ENCODE results near the gene RAB8A.
"Not testable (repeated sequence)": the region's sequence is repeated elsewhere in the genome, so short reads cannot be mapped to it uniquely, and the experiment has no call there.

RAB8A gene

DNA sequence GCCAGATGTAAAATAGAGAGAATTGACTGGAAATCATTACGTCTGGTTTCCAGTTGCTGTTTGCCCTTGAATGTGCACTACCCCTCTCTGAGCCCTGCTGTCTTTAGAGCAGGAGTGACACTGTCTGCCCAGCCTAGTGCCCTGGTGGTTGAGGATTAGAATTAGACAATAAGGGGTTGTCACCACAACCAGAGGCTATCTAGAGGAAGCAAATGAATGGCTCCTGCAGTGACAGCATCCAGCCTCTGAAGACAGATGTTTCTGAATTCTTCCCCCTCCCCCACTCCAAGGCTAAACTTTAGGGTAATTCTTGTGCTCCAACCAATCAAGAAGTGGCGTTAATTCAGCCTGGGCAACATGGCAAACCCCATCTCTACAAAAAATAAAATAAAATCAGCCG lies 2.0 kb downstream of the RAB8A start:
- DNase-seq (ENCODE audit: low read depth): no peak

- no peak for DNase-seq (ENCODE audit: low read depth)
These were observed 3.8 kb downstream of the RAB8A start for GRCh38 chr19:16115301-16116039.

- DNase-seq (ENCODE audit: low read depth): no peak
These were observed 4.4 kb downstream of the RAB8A start for GRCh38 chr19:16116067-16116466.

GRCh38 chr19:16117594-16118033 lies 5.9 kb downstream of the RAB8A start:
- DNase-seq (ENCODE audit: low read depth): no peak

DNA sequence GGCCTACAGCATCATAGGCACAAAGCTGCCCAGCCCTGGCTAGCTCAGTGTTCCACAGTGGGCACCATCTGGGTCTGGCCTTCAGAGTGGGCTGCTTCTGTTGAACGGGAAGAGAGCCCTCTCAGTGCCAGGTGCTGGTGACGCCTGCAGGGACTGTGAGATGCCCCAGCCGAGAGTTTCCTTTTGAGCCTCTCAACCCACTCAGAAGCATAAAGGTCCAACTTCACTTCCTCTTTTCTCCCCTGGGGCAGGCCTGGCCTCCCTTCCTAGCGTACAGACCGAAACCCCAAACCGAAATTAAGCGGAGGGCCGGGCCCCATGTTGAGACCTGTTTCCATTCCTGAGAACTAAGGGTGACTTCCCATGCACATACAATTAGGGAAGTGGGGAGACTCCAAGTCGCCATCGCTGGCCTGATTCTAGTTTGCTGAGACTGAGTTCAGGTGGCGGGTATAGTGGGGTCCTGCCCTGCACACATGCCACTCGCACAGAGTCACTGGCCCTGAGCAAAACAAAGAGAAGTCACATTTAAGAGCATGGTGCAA lies 6.9 kb downstream of the RAB8A start:
- no peak for DNase-seq (ENCODE audit: low read depth)

DNA sequence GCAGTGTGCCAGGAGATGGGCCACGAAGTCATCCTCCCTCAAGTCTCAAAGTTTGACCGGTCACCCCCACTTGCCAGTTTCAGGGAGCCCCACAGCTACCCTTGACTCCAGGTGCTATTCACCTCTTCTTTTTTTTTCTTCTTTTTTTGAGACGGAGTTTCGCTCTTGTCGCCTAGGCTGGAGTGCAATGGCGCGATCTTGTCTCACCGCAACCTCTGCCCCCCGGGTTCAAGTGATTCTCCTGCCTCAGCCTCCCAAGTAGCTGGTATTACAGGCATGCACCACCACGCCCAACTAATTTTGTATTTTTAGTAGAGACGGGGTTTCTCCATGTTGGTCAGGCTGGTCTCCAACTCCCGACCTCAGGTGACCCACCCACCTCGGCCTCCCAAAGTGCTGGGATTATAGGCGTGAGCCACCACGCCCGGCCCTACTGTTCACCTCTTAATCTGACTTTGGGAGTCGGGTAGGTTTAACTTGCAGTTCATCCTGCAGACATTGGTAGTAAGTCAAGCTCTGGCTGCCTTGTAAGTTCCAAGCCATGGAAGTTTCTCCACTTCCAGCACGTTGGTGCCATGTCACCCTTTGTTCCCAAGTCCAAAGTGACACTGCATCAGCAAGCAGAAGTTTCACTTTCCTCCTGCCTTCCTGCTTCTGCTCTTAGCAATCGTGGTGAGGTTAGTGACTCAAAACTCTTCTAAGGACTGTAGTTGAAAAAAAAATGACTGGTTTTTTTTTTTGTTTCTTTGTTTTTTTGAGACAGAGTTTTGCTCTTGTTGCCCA lies 7.6 kb downstream of the RAB8A start:
- DNase-seq (ENCODE audit: low read depth): not testable (repeated sequence)

- DNase-seq (ENCODE audit: low read depth): no peak
These were observed 9.5 kb downstream of the RAB8A start for GRCh38 chr19:16121141-16121540.

DNA sequence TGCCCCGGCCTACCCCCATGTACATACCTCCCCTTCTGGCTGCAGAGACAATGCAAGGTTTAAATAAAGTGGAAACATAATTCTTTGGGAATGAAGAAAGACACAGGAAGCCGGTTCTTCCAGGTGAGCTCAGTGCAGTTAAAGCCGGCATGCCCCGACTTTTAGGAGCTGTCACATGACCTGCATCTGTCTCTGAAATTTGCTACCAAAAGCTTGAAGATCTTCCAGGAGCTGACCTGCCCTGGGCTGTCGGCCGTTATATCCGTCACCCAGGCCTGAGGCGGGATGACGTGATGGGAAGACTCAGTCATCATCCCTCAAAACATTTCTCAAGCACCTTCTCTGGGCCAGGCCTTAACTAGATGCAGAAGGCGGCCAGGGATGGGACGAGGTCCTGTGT lies 10.3 kb downstream of the RAB8A start:
- DNase-seq (ENCODE audit: low read depth): no peak

DNA sequence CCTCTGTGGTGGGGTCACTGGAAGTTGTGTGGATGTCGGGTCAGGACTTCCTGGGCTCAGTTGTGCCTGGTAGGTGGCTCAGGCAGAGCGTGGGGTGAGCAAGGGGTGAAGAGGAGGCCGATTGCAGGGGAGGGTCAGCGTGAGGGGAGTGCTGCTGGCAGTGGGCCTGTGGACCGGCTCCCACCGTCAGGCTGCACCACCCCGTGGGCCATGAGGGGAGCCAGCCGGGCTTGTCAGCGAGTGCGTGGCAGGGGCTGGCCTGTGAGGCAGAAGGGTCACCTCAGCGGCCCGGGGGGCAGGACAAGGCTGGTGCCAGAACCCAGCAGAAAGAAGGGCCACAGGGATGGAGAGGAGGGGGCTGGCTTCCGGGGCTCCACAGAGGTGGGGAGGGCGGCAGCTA lies 13.3 kb downstream of the RAB8A start:
- no peak for DNase-seq (ENCODE audit: low read depth)

DNA sequence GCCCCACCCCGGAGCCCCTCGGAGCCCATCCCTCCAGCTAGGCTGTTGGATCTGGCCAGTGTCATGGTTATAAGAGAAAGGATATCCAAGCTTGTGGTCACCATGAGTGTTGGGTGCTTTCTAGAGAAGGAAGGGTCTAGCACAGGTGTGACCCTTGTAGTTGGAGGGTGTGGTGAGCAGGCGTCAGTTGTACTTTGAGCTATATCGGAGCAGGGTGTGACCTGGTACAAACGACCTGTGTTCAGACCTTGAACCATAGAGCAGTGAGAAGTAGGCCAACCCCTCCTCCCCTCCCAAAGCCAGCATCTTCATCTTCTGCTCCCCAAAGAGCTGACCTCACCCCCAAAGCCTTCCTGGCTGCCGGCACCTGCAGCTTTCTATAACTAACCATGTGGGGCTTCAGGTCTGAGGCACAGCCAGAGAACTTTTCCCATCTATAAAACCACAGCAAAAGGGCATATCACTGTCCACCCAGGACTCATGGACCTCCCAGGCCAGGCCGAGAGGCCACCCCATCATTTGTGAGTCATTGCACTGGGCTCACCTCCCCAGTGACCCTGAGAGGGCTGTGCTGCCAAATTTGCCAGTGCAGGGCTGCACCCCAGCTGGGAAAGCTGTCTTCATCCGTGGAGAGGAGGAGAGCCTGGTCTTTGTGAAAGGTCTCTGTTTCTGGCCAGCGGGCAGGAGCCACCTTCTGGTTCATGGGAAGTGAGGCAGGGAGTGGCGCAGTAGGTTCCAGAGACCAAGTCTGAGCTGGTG lies 14.2 kb downstream of the RAB8A start:
- no peak for DNase-seq (ENCODE audit: low read depth)

DNA sequence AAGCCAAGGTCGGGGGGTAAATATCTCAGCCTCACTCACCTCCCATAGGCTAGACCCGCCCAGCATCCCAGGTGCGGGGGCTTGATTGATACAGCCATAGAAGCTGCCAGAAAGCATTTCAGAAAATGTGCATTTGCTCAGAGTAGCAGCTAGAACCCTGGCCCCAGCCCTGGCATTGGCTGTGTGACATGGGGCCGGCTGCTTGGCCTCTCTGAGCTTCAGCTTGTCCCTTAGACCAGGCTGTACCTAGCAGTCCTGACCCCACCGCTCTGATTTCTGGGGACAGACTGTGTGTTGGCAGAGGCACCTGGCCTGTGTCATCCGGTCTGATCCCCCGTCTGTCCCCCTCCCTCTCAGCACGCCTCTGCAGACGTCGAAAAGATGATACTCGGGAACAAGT lies 15.4 kb downstream of the RAB8A start:
- no peak for DNase-seq (ENCODE audit: low read depth)

DNA sequence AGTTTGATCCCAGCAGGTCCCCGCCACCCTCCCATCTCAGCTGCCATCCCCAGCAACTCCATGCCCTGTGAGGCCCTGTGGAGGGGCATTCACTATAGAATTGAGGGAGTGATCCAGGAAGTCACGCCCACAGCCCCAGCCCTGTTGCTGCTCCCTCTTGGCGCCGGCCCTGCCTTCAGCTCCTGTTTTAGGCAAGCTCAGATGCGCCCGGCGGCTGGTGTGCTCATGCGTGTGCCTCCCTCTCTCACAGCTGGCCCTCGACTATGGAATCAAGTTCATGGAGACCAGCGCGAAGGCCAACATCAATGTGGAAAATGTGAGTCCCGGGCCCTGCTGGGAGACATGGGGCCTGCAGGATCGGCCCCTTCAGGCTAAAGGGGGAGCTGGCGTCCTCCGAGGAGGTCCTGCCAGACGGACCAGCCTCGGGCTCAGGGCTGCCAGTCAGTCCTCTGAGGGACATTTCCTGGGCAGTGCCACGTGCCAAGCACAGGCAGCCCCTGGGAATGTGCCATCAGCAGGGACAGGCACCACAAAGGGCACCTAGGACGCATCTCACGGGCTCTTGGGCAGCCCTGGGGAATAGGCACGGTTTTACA lies 16.2 kb downstream of the RAB8A start:
- DNase-seq (ENCODE audit: low read depth): no peak

- no peak for DNase-seq (ENCODE audit: low read depth)
These were observed 20.0 kb downstream of the RAB8A start for GRCh38 chr19:16131648-16132047.

- no peak for DNase-seq (ENCODE audit: low read depth)
These were observed 22.1 kb downstream of the RAB8A start for GRCh38 chr19:16133818-16134217.

GRCh38 chr19:16134510-16134909 lies 22.8 kb downstream of the RAB8A start:
- DNase-seq (ENCODE audit: low read depth): no peak

GRCh38 chr19:16135430-16136127 lies 23.9 kb downstream of the RAB8A start:
- no peak for DNase-seq (ENCODE audit: low read depth)

DNA sequence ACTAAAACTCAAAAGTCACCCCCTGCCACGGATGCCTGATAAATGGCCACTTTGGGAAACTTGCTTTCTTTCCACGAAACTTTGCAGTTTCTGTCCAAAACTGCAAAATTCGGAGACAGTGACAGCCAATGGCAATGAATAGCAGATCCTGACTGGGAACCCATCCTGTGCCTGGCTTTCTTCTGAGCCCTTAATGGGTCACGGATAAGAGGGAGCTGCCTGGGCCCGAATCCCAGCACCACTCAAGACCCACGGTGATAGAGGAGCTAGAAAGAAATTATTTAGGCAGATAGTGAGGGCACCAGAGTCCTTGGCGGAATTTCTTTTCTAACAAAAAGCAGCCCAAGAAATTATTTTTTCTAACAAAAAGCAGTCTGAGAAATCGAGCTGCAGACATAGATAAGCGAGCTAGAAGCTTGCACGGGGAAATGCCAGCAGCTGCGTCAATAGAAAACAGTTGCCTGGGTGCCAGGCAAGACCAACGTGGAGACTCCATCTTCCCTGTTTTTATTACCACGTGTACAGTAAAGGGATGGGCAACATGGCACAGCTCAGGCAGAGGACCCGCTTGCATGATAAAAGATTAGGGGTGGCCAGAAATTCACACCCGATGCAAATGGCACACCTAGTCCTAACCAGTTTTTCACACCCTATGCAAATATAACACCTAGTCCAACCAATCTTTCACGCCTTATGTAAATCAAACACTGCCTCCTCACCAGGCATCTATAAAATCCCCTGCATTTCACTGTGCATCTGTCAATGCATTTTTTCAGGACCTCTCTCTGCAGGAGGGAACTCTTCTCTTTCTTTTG lies 24.7 kb downstream of the RAB8A start:
- DNase-seq (ENCODE audit: low read depth): no peak

DNA sequence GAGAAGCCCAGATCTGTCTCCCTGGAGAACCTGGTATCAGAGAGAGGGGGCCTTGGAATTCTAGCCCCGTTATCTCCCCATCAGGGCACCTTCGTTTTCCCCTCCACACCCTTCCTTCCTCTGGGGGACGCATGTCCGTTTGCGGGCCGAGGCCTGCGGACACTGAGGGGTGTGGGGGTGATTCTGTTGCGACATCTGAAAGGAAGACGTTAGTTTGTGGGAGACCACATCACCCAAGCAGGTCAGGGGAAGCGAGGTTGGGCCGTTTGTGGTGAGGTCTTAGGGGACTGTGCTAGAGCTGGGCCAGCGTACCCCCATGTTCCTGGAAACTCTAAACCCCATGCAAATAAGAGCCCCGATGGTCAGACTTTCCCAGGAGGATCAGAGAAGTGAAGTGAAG lies 28.1 kb downstream of the RAB8A start:
- no peak for DNase-seq (ENCODE audit: low read depth)

- DNase-seq (ENCODE audit: low read depth): no peak
These were observed 29.4 kb downstream of the RAB8A start for GRCh38 chr19:16141043-16141442.

DNA sequence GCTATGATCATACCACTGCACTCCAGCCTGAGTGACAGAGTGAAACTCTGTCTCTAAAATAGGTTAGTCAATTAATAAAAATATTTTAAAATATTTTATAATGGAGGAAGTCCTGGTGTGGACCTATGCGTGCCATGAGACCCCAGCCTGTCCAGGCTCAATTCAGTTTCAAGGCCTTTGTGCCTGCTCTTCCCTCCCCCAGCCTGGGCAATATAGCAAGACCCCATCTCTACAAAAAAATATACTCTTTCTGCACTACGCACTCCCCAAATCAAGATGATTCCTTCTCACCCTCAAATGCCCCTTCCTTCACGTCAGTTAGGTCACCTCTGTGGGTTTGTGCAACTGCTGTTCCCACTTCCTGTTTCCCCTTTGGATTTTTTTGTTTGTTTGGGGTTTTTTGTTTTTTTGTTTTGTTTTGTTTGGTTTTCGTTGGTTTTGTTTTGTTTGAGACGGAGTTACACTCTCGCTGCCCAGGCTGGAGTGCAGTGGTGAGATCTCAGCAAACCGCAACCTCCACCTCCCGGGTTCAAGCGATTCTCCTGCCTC lies 30.4 kb downstream of the RAB8A start:
- no peak for DNase-seq (ENCODE audit: low read depth)

Measured in activated gamma-delta T cell treated with anti-CD3 and anti-CD28 coated beads, Interleukin-2, amount 50 U/mL, for 16 hours (primary cell).